DMS 273 (cell line): ENCODE results near the gene PLCG2.

Experiments
- DNase-seq: peaks from one replicate; lab custom pipeline; 2025; ENCODE audit not compliant: unreplicated experiment; lab: John Stamatoyannopoulos, UW

PLCG2 gene

GRCh38 chr16:81841722-81842121 is 62.6 kb downstream of the PLCG2 start:
- DNase-seq = peak; percentile 9

GRCh38 chr16:81842564-81843242 is 63.6 kb downstream of the PLCG2 start:
- DNase-seq = no peak

GRCh38 chr16:81843243-81843582 is 64.1 kb downstream of the PLCG2 start:
- DNase-seq = no peak

DNA sequence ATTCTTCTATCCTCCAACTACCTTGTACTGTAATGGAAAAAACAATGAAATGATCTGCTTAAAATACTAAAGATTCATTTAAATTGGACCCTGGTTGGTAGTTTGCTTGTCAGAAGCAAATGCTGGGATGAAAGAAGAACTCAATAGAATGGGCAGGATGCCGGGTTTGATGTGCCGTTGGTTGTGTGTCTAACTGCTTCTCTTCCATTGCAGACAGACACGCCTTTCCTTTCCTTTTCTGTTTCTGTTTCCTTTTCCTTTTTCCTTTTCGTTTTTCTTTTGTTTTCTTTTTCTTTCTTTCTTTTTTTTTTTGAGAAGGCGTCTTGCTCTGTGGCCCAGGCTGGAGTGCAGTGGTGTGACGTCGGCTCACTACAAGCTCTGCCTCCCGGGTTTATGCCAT is 64.6 kb downstream of the PLCG2 start:
- no peak for DNase-seq

GRCh38 chr16:81846105-81846504 is 67.0 kb downstream of the PLCG2 start:
- no peak for DNase-seq

DNA sequence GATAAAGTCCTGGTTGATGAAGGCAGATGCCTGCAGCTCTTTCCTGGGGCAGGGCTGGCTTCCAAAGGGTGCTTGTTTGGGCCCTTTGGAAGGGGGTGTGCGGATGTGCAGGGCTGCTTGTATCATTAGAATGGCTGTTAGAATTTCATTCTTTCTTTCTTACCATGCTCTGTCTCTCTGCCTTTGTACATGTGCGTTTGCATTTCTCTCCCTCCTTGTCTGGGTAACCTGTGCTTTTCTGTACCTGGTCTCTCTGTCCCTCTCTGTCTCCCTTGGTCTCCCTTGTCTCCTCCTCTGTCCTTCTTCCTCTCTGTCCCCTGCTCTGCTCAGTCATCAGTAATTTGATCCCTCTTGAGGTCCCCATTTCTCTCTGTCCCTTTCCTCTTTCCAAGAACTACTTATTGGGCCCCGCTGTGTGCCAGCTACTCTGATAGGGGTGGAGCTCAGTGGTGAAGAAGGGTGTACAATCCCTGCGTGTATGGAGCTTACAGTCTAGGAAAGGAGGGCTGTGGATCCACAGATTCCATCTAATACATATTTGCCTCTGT is 69.3 kb downstream of the PLCG2 start:
- no peak for DNase-seq

DNA sequence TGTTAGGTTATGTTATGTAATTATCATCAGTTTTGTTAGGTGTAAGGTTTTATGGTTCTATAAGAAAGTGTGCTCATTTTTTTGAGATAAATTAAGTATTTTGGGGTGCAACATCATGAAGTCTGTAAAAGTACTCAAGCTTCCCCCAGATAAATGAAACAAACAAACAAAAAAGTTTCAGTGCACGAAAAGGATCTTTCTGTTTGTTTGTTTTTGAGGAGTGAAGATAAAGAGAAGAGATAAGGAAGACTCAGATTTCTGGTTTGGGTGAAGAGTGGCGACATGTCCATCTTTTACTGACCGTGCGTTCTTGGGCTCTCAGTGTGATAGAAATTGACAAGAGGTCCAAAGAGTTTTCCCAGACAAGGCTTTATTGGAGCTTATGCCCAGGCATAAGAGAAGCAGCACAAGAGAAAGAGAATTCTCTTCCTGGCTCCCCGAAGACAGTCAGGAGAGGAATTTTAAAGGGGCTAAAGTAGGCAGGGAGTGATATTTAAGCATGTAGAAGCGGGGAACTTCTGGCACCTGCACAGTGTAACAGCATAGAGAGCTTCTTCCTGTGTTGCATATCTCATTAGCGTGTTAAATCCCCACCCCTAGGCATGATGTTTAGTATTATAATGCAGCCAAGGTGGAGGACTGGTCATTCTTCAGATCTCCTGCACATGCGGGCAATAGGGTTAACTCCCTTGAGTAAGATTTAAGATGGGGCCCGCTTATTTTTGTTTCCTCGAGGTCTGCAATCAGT is 71.3 kb downstream of the PLCG2 start:
- no peak for DNase-seq

- DNase-seq = no peak
Observed at GRCh38 chr16:81852347-81852746, 73.3 kb downstream of the PLCG2 start.

GRCh38 chr16:81855552-81856153 is 76.6 kb downstream of the PLCG2 start:
- DNase-seq = no peak

DNA sequence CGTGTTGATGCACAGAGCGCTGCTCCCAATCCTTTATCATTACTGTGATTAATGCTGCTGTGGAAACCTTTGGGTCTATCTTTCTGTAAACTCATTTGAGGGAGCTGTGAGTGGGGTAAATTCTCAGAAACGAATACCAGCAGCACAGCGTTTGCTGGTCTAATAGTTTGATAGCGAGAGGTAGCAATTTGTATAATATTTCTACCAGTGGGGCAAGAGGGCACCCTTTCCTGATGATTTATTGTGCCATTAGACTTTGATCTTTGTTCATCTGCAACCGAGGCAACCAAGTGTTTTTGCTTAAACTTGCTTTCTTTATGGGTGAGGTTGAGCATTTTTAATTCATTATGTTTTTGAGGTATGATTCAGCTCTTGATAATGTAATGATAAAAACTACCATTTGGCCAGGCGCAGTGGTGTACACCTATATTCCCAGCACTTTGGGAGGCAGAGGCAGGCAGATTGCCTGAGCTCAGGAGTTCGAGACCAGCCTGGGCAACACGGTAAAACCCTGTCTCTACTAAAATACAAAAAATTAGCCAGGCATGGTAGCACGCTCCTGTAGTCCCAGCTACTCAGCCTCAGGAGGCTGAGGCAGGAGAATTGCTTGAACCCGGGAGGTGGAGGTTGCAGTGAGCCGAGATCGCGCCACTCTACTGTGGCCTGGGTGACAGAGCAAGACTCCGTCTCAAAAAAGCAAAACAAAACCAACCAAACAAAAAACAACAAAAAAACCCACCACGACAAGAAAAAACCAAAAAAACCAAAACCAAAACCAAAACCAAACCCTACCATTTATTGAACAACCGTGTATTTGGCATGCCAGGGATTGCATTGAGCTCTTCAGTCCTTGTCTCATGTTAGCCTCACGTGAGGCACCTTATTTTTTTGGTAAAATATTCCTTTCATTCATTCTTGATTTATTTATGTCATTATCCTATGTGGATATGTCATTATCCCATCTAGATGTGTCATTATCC is 81.5 kb downstream of the PLCG2 start:
- DNase-seq = no peak

DNA sequence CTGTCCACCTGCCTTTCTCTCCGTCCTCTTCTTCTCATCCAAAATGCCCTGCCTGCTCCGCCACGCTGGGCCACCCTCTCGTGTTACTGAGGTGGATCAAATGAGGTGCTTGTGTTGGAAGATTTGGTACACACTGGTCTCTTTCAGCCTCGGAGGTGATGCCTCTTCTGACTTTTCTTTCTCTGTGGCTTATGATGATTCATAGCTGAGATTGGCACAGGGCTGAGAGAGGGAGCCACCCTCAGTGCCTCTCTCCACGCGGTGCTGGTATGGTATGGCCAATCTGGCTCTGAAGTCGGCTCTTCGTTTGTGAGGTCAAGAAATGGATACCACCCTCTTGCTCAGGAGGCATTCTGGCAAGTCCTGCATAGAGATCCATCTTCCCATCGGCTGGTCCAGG is 82.4 kb downstream of the PLCG2 start:
- DNase-seq = no peak

DNA sequence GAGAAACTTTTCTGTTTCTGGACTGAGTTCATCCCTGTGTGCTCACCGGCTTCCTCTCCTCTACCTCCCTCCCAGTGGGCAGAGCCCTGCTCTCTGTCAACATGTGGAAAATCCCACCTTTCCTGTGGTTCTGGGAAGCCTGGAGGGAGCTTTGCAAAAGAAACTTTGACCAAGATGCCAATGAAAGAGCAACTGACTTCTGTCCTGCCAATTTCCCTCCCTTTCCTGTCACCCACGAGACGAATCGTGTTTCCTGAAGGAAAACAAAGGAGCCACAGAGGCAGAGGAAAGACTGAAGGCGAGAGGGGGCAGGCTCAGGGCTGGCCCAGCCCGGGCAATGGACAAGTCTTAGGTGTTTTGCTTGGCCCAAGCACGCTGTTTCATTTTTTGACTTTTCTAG is 82.8 kb downstream of the PLCG2 start:
- no peak for DNase-seq

GRCh38 chr16:81863630-81864352 is 84.7 kb downstream of the PLCG2 start:
- no peak for DNase-seq

- DNase-seq = no peak
Observed at GRCh38 chr16:81864646-81865382, 85.7 kb downstream of the PLCG2 start.

DNA sequence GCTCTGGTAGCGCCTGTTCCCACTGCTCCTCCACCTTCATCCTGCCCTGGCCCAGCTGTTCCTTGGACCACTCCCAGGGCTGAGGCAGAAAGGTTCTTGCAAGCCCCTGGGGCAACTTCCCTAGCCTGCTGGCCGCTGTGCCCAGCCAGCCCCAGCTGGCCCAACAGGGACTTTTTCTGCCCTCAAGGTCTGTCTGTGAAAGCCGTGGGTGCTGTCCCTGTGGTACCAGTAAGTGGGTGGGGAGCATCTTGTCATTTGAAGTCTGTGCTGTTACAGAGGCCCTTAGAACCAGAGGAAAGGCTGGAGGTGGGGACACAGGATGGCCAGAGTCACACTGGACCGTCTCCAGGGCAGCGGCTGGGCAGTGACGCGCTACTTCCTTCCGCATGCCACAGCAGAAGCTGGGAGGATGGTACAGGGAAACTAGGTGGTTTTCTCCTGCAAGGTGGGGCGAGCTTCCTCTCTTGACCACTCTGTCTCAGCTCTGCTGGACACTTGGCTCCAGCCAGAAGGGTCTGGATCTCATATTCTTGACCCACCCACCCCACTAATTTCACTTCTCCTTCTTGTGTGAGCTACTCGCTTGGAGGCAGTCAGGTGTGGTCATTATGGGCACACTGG is 87.8 kb downstream of the PLCG2 start:
- DNase-seq = no peak

DNA sequence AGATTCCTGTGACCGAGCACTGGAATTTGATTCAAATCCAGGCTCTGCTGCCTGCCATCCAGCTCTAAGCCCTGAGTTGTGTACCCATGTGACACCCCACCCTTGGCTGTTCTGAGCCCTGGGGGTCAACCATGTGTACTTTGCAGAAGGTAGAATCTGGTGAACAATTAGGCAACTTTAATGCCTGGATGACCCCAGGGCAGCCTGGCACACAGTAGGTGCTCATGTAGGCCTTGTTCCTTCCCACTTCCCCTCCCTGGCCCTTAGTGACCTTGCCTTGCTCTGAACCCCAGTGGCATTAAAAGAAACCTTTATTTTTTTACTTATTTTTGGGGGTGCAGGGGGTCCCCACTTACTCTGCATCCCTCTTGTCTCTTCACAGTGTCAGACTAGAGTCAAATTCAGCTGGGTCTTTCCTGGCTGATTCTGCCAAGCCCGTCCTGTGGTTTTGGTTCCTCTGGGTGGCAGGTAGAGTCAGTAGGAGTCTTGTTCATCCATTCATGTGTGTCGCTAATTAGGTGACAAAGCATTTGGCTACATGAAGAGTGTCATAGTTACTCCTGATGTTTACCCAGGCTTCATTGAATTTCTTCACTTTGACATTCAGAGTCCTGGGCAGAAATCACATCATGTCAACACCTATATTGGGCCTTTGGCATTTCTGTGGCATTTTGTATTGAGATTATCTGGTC is 89.1 kb downstream of the PLCG2 start:
- DNase-seq = no peak

- DNase-seq = no peak
Observed at GRCh38 chr16:81869326-81869725, 90.2 kb downstream of the PLCG2 start.

DNA sequence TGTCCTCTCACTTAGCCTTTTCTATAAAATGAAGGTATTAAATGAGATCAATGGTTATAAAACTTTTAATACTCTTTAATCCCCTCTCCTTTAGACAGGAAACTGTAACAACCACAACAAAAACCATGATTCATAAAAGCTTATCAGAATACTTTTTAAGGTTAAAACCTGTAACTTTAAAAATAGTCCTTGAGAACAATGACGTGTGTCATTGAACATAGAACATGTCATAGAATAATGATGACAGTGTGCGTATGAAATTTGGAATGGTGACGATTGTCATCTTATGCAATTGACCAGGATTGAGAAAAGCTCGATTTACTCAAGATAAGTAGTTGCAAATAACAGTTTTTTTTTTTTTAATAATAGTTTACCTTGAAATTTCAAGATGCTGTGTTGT is 94.1 kb downstream of the PLCG2 start:
- DNase-seq = no peak
